Measurements from ENCODE around the gene HIPK3.
"Not testable (repeated sequence)": the region's sequence is repeated elsewhere in the genome, so short reads cannot be mapped to it uniquely, and the experiment has no call there.

HIPK3 gene

DNA sequence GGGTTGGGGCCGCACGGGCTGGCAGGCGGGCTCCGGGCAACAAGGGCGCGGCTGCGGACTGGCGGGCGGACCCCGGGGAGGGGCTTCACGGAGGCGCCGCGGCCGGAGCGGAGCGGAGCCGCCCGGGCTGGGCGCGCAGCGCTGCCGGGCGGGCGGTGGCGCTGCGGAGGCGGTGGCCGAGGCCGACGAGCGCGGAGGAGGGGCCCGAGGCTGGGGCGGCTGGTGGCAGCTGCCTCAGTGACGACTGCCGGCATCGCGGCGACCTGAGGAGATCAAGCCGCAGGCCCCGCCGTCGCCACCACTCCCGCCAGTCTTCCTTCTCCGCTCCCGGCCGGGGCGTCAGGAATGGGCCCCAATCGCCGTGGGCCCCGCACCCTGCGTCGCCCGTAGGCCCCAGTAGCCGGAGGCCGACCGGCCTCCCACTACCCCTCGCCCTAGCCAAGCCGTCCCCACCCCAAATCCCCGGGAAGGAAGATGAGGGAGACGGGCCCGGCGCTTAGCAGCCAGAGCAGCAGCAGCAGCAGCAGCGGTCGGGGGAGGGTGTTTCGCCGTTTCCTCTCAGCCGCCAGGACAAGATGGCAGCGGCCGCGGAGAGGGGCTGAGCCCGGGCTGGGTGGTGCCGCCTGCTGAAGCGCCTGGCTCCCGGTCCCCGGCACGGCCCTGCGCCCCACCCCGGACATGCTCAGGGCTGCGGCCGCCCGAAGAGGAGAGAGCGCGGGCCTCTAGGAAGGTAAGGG is at the start of gene HIPK3:
TSS of gene HIPK3 (plus strand) at position 222 of the 737 bp plus-strand sequence.
- peak; percentile 88 for DNase-seq

- no peak for DNase-seq
These were observed 49.7 kb upstream of the HIPK3 start for GRCh38 chr11:33207408-33207985.

DNA sequence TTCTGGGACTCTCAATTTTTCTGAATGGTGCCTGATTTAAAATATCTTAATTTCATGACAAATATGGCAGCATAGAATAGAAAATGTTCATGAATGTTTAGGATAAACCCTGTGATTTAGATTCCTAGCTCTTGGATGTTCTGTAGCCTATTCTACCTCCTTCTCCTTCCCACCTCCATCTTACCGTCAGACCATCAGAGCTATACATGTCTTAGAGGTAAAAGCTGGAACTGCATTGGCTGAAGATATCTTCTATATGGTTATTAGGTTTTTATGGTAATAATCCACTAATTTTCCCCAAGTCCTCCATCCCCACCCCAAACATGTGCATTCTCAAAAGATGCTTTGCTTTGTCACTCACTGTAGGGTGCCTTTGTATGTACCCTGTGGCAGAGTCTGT is 49.0 kb upstream of the HIPK3 start:
- no peak for DNase-seq

DNA sequence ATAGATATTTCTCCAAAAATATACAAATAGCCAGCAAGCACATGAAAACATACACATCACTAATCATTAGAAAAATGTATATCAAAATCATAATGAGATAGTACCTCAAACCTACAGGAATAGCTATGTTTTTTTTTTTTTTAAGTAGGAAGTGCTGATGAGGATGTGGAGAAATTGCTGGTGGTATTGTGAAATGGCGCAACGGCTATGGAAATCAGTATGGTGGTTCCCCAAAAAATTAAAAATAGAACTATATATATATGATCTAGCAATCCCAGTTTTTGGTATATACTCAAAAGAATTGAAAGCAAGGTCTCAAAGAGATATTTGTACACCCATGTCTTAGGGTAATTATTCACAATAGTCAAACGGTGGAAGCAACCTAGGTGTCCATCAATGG is 46.0 kb upstream of the HIPK3 start:
- DNase-seq, result no peak

DNA sequence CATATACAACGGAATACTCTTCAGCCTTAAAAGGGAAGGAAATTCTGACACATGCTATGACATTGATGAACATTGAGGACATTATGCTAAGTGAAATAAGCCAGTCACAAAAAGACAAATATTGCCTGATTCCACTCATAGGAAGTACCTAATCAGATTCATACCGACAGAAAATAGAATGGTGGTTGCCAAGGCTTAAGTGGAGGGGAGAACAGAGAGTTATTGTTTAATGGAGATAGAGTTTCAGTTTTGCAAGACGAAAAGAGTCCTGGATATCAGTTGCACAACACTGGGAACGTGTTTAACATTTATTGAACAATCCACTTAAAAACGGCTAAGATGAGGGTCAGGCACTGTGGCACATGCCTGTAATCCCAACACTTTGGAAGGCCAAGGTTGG is 45.6 kb upstream of the HIPK3 start:
- no peak for DNase-seq

GRCh38 chr11:33214187-33214586 is 43.0 kb upstream of the HIPK3 start:
- no peak for DNase-seq

DNA sequence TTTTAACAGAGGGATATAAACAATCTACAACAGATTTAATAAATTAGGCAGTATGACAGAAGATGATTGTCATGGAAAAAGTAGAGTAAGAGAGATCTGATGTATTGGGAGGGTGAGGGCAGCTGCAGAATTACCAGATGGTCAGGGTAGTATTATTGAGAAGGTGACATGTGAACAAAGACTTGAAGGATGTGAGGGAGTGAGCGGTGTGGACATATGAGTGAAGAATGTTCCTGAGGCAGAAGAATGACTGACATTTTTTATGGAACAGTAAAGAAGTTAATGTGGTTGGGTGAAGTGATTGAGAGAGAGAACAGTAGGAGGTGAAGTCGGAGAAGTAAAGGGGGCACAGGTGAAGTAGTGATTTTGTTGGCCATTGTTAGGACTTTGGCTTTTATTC is 42.4 kb upstream of the HIPK3 start:
- DNase-seq, result no peak

DNA sequence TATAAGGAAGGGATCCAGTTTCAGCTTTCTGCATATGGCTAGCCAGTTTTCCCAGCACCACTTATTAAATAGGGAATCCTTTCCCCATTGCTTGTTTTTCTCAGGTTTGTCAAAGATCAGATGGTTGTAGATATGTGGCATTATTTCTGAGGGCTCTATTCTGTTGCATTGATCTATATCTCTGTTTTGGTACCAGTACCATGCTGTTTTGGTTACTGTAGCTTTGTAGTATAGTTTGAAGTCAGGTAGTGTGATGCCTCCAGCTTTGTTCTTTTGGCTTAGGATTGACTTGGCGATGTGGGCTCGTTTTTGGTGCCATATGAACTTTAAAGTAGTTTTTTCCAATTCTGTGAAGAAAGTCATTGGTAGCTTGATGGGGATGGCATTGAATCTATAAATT is 40.5 kb upstream of the HIPK3 start:
- not testable (repeated sequence) for DNase-seq

GRCh38 chr11:33222052-33222750 is 35.0 kb upstream of the HIPK3 start:
- no peak for DNase-seq

- DNase-seq, result no peak
These were observed 31.8 kb upstream of the HIPK3 start for GRCh38 chr11:33225371-33225770.

- no peak for DNase-seq
These were observed 29.5 kb upstream of the HIPK3 start for GRCh38 chr11:33227578-33228261.

- no peak for DNase-seq
These were observed 22.6 kb upstream of the HIPK3 start for GRCh38 chr11:33234397-33235190.

DNA sequence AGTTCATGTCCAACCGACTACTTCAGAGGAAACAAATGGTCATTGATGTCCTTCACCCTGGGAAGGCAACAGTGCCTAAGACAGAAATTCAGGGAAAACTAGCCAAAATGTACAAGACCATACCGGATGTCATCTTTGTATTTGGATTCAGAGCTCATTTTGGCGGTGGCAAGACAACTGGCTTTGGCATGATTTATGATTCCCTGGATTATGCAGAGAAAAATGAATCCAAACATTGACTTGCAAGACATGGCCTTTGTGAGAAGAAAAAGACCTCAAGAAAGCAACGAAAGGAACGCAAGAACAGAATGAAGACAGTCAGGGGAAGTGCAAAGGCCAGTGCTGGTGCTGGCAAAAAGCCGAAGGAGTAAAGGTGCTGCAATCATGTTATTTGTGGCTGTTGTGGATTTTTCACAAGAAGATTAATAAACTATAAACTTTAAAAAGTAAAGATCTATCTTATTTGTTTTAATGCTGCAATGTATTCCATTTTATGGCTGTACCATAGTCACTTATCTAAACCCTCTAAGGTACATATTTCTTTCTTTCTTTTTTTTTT is 20.1 kb upstream of the HIPK3 start:
- no peak for DNase-seq

DNA sequence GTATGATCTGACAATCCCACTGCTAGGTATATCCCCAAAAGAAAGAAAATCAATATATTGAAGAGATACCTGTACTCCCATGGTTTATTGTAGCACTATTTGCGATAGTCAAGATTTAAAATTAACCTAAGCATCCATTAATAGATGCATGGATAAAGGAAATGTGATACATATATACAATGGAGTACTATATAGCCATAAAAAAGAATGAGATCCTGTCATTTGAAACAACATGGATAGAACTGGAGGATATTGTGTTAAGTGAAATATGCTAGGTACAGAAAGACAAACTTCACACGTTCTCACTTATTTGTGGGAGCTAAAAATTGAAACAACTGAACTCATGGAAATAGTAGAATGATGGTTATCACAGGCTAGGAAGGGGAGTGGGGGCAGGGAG is 14.6 kb upstream of the HIPK3 start:
- no peak for DNase-seq

DNA sequence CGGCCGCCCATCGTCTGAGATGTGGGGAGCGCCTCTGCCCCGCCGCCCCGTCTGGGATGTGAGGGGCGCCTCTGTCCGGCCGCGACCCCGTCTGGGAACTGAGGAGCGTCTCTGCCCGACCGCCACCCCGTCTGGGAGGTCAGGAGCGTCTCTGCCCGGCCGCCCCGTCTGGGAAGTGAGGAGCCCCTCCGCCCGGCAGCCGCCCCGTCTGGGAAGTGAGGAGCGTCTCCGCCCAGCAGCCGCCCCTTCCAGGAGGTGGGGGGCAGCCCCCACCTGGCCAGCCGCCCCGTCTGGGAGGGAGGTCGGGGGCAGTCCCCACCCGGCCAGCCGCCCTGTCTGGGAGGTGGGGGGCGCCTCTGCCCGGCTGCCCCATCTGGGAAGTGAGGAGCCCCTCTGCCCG is 13.5 kb upstream of the HIPK3 start:
- not testable (repeated sequence) for DNase-seq

DNA sequence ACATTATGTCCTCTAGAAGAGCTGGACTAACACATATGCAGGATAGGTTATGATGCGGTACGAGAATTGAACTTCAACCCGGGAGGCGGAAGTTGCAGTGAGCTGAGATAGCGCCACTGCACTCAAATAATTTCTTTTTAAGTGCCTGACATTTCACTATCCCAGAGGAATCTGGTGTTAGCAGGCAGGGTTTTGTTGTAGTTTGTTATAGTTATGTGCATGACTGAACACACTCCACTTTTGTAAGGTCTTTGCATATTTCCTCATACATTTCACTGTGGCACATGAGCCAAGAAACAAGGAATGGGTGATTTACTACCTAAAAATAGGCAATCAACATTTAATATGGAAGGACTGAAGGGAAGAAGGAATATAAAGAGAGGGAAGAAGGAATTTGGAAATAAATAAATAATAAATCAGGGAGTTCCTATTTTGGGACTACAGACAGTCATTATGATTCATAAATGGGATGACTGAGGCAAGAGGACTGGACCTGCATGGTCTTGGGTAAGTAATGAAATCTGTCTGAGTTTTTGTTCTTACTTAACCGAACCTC is 8.7 kb upstream of the HIPK3 start:
- no peak for DNase-seq

GRCh38 chr11:33256031-33256812 is 959 bp upstream of the HIPK3 start:
- no peak for DNase-seq

GRCh38 chr11:33256813-33257159 is 395 bp upstream of the HIPK3 start:
- DNase-seq, result no peak

GRCh38 chr11:33257897-33258630 is 883 bp downstream of the HIPK3 start:
- DNase-seq, result peak; percentile 86

GRCh38 chr11:33258631-33259205 is 1.5 kb downstream of the HIPK3 start:
- no peak for DNase-seq

All from islet precursor cell (in vitro differentiated cells).